CD4-positive, alpha-beta T cell treated with Interferon gamma for 1 hour (primary cell): ENCODE measurements around the gene DRICH1.
"Not testable (repeated sequence)": the region's sequence is repeated elsewhere in the genome, so short reads cannot be mapped to it uniquely, and the experiment has no call there.

Experiments
- DNase-seq: peaks from one replicate; pipeline ENCODE4 v3.0.0-alpha.2; 2020

Gene DRICH1

GRCh38 chr22:23565915-23566704, 66.0 kb downstream of the DRICH1 start:
- DNase-seq: no peak

- DNase-seq: peak; percentile 5
Measured at GRCh38 chr22:23565305-23565914, 66.7 kb downstream of the DRICH1 start.

- DNase-seq: no peak
Measured at GRCh38 chr22:23564276-23564675, 67.8 kb downstream of the DRICH1 start.

- no peak for DNase-seq
Measured at GRCh38 chr22:23563111-23563510, 69.0 kb downstream of the DRICH1 start.

- no peak for DNase-seq
Measured at GRCh38 chr22:23562186-23562585, 69.9 kb downstream of the DRICH1 start.

GRCh38 chr22:23561025-23561510, 71.1 kb downstream of the DRICH1 start:
- not testable (repeated sequence) for DNase-seq

GRCh38 chr22:23560215-23560614, 71.9 kb downstream of the DRICH1 start:
- DNase-seq: not testable (repeated sequence)
